Suprapubic skin (tissue), 4 donors: ENCODE results near the gene SPRR1A. TPM values are rescaled to one million over a fixed set of nuclear protein-coding genes. Genes with fewer than 3 reads are reported as not detected.

Experiments
- DNase-seq, 2 donors: peaks; one replicate each; pipeline ENCODE4 v3.0.0-alpha.2; 2019; ENCODE audit warnings: low spot score in 2 of 2
- H3K27ac ChIP-seq: fragments of 200-600 bp; sonication (generic); one replicate; pipeline ENCODE4 v1.5.1; 2019
- H3K27me3 ChIP-seq: fragments of 200-600 bp; sonication (generic); one replicate; pipeline ENCODE4 v1.5.1; 2019
- H3K36me3 ChIP-seq: fragments of 200-600 bp; sonication (generic); one replicate; pipeline ENCODE4 v1.5.1; 2019
- H3K4me1 ChIP-seq: fragments of 200-600 bp; sonication (generic); one replicate; pipeline ENCODE4 v1.5.1; 2019
- H3K4me3 ChIP-seq: fragments of 200-600 bp; sonication (generic); one replicate; pipeline ENCODE4 v1.5.1; 2019; ENCODE audit warnings: mild to moderate bottlenecking
- H3K9me3 ChIP-seq: fragments of 200-600 bp; sonication (generic); one replicate; pipeline ENCODE4 v1.5.1; 2019
- CTCF ChIP-seq, 2 donors: fragments of 200-600 bp in 1 of 2; fragments of 450-650 bp in 1 of 2; sonication (generic) in 1 of 2; IDR thresholded peaks; one replicate each; pipeline ENCODE4 v1.5.1; 2016 to 2019; ENCODE audit warnings: antibody characterized with exemption in 2 of 2, mild to moderate bottlenecking in 1 of 2, moderate library complexity in 1 of 2
- EP300 ChIP-seq: sonication (generic); formaldehyde crosslinking; IDR thresholded peaks from one replicate; pipeline ENCODE4 v1.6.1; 2017; ENCODE audit warnings: antibody characterized with exemption
- POLR2A ChIP-seq, 2 donors: fragments of 450-650 bp; IDR thresholded peaks; one replicate each; pipeline ENCODE4 v1.6.1; 2017; ENCODE audit warnings: antibody characterized with exemption in 2 of 2, mild to moderate bottlenecking in 2 of 2, moderate library complexity in 2 of 2
- POLR2AphosphoS5 ChIP-seq, 3 donors: sonication (generic); formaldehyde crosslinking; IDR thresholded peaks; one replicate each; pipeline ENCODE4 v1.6.1; 2017; ENCODE audit warnings: antibody characterized with exemption in 3 of 3
- WGBS: methylation state at CpG from one replicate; pipeline ENCODE4 v1.1.5; 2018; 5-methylcytosine and 5-hydroxymethylcytosine counted together
- total RNA-seq, 4 donors: library from RNA; depleted of rRNA; stranded (reverse); fragments of >200 nt; gene quantifications; one replicate each; pipeline ENCODE4 v1.1.0, GENCODE V29; 2016

The SPRR1A gene
- total RNA-seq, 4 donors from 2014 or later, result 66.5 TPM; not detected in 3

- no peak overlapping the region for H3K4me3 ChIP-seq
- peak overlapping the region; percentile 51 for H3K27ac ChIP-seq
- no peak for DNase-seq
- H3K9me3 ChIP-seq, result no peaks in the 10 kb centered on the region
- WGBS, result 71% methylated on average over 6 of the region's 6 CpGs
- H3K27me3 ChIP-seq, result peaks cover 4% of the 10 kb centered on the region
- no peak for TF ChIP-seq POLR2A (IDR thresholded peaks at IDR 0.05)
- no peak for TF ChIP-seq POLR2AphosphoS5 (IDR thresholded peaks at IDR 0.05)
- TF ChIP-seq EP300, result no peak
- TF ChIP-seq CTCF (IDR thresholded peaks at IDR 0.05), result no peak
- H3K36me3 ChIP-seq, result no peaks in the 10 kb centered on the region
- peaks cover 10% of the 10 kb centered on the region for H3K4me1 ChIP-seq
Measured at GRCh38 chr1:152981146-152981871, 2.6 kb upstream of the SPRR1A start.

GRCh38 chr1:152982076-152982475 lies 1.8 kb upstream of the SPRR1A start:
- Histone ChIP-seq H3K4me1 (peaks cover 10% of the 10 kb centered on the region), H3K27me3 (peaks cover 4% of the 10 kb centered on the region), H3K36me3 (no peaks in the 10 kb centered on the region), H3K4me3 (no peak overlapping the region), H3K27ac (peak overlapping the region; percentile 51), H3K9me3 (no peaks in the 10 kb centered on the region)
- TF ChIP-seq POLR2A (IDR thresholded peaks at IDR 0.05), result no peak
- TF ChIP-seq CTCF (IDR thresholded peaks at IDR 0.05), result no peak
- TF ChIP-seq POLR2AphosphoS5 (IDR thresholded peaks at IDR 0.05), result no peak
- TF ChIP-seq EP300, result no peak
- WGBS, result 89% methylated on average over 4 of the region's 4 CpGs
- no peak for DNase-seq

- peaks cover 10% of the 10 kb centered on the region for H3K4me1 ChIP-seq
- no peak for DNase-seq
- H3K9me3 ChIP-seq, result no peaks in the 10 kb centered on the region
- H3K36me3 ChIP-seq, result no peaks in the 10 kb centered on the region
- no peak overlapping the region for H3K27ac ChIP-seq
- H3K4me3 ChIP-seq, result no peak overlapping the region
- peaks cover 4% of the 10 kb centered on the region for H3K27me3 ChIP-seq
- TF ChIP-seq POLR2AphosphoS5 (IDR thresholded peaks at IDR 0.05), result no peak
- no peak for TF ChIP-seq POLR2A (IDR thresholded peaks at IDR 0.05)
- TF ChIP-seq EP300, result no peak
- TF ChIP-seq CTCF (IDR thresholded peaks at IDR 0.05), result no peak
Measured at GRCh38 chr1:152983234-152983633, 647 bp upstream of the SPRR1A start.

DNA sequence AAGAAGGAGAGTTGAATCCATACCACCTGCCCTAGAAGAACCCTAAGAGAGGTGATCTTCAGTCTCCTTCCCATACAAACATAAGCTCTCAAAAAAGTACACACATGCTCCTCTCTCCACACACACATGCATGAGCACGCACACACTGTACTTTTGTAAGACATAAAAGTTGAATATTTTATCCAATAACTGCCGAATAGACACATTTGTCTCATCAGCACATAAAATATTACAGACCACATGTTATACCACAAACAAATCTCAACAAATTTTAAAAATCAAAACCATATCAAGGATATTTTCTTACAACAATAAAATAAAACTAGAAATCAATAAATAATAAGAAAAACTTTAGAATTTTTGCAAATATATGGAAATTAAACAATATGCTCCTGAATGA lies 2.7 kb downstream of the SPRR1A start:
- no peaks in the 10 kb centered on the region for H3K9me3 ChIP-seq
- H3K36me3 ChIP-seq, result no peaks in the 10 kb centered on the region
- no peak overlapping the region for H3K4me3 ChIP-seq
- H3K27me3 ChIP-seq, result no peaks in the 10 kb centered on the region
- peaks cover 10% of the 10 kb centered on the region for H3K4me1 ChIP-seq
- TF ChIP-seq POLR2AphosphoS5 (IDR thresholded peaks at IDR 0.05) (no peak), CTCF (IDR thresholded peaks at IDR 0.05) (no peak)
- no peak for DNase-seq
- WGBS, result 70% methylated on average over 2 of the region's 2 CpGs
- H3K27ac ChIP-seq, result no peak overlapping the region

DNA sequence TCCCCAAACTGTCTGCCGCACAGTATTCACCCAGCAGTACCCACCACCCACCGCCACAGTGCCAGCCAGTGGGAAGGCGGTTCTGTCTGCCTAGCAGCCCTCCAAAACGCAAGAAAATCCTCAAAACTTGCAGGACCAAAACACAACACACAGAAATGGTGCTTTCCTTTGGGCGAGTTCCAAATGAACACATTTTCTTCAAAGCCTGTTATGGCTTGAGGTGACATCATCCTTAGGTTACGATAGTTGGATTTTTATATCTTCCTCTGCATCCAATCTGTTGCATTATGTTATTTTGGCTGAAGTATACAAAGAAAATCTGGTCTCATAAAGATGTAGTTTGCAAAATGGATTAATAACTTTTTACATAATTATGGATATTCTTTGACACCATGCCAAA lies 9.3 kb downstream of the SPRR1A start:
- Histone ChIP-seq H3K4me3 (no peak overlapping the region), H3K9me3 (no peaks in the 10 kb centered on the region), H3K27me3 (no peaks in the 10 kb centered on the region), H3K36me3 (no peaks in the 10 kb centered on the region), H3K27ac (no peak overlapping the region), H3K4me1 (no peaks in the 10 kb centered on the region)
- TF ChIP-seq EP300, result no peak
- no peak for TF ChIP-seq POLR2A (IDR thresholded peaks at IDR 0.05)
- no peak for TF ChIP-seq CTCF (IDR thresholded peaks at IDR 0.05)
- no peak for TF ChIP-seq POLR2AphosphoS5 (IDR thresholded peaks at IDR 0.05)
- DNase-seq, result no peak
- WGBS, result 56% methylated on average over 6 of the region's 6 CpGs
